Osteocyte (in vitro differentiated cells): Measurements from ENCODE around the gene MTA3. TPM values are rescaled to one million over a fixed set of nuclear protein-coding genes. Genes with fewer than 3 reads are reported as not detected.

ENCODE experiments used
- DNase-seq: peaks from one replicate; pipeline ENCODE4 v3.0.0; 2021; ENCODE audit warnings: mixed read lengths; ENCODE audit not compliant: unreplicated experiment; ENCODE audit errors: extremely low spot score
- H3K27ac Mint-ChIP-seq: one replicate; pipeline ENCODE4 v1.8.0; 2021; ENCODE audit warnings: mild to moderate bottlenecking, mixed read lengths; ENCODE audit not compliant: unreplicated experiment
- H3K27me3 Mint-ChIP-seq: one replicate; pipeline ENCODE4 v1.8.0; 2021; ENCODE audit warnings: mixed read lengths; ENCODE audit not compliant: unreplicated experiment
- H3K36me3 Mint-ChIP-seq: one replicate; pipeline ENCODE4 v1.8.0; 2021; ENCODE audit warnings: mixed read lengths; ENCODE audit not compliant: unreplicated experiment
- H3K4me1 Mint-ChIP-seq: one replicate; pipeline ENCODE4 v1.8.0; 2021; ENCODE audit warnings: mixed read lengths; ENCODE audit not compliant: unreplicated experiment
- H3K4me3 Mint-ChIP-seq: one replicate; pipeline ENCODE4 v1.8.0; 2021; ENCODE audit warnings: mild to moderate bottlenecking, moderate library complexity, mixed read lengths; ENCODE audit not compliant: unreplicated experiment
- H3K9me3 Mint-ChIP-seq: one replicate; pipeline ENCODE4 v1.8.0; 2021; ENCODE audit warnings: mixed read lengths; ENCODE audit not compliant: unreplicated experiment
- CTCF ChIP-seq: fragments of 200-600 bp; sonication (generic); IDR thresholded peaks from 2 replicates; pipeline ENCODE4 v1.5.0; 2021; ENCODE audit warnings: antibody characterized with exemption, mild to moderate bottlenecking, moderate library complexity
- total RNA-seq: library from RNA; stranded (reverse); gene quantifications from 2 replicates; pipeline ENCODE4 v1.2.1, GENCODE V29; 2021

Gene MTA3
- total RNA-seq, 1 donor from 2014 or later, result 49.2 TPM

GRCh38 chr2:42747422-42747821 is 179.0 kb downstream of the MTA3 start:
- Mint-ChIP-seq H3K27me3 (no peaks in the 10 kb centered on the region), H3K27ac (no peak overlapping the region), H3K4me3 (no peak overlapping the region)

GRCh38 chr2:42748840-42749239 is 180.4 kb downstream of the MTA3 start:
- Mint-ChIP-seq H3K36me3 (peaks cover 25% of the 10 kb centered on the region), H3K4me1 (no peaks in the 10 kb centered on the region), H3K27ac (no peak overlapping the region), H3K9me3 (no peaks in the 10 kb centered on the region), H3K27me3 (no peaks in the 10 kb centered on the region), H3K4me3 (no peak overlapping the region)
- no peak for DNase-seq
- TF ChIP-seq CTCF, result no peak

More at GRCh38 chr2:42747422-42747821, 179.0 kb downstream of the MTA3 start:
- TF ChIP-seq CTCF, result no peak
- H3K36me3 Mint-ChIP-seq, result peaks cover 23% of the 10 kb centered on the region
- no peaks in the 10 kb centered on the region for H3K9me3 Mint-ChIP-seq
- DNase-seq, result no peak
- H3K4me1 Mint-ChIP-seq, result peaks cover 8% of the 10 kb centered on the region

GRCh38 chr2:42752314-42752713 is 183.9 kb downstream of the MTA3 start:
- DNase-seq, result no peak
- no peak for TF ChIP-seq CTCF
- H3K4me1 Mint-ChIP-seq, result peaks cover 21% of the 10 kb centered on the region
- no peak overlapping the region for H3K27ac Mint-ChIP-seq
- H3K36me3 Mint-ChIP-seq, result peaks cover 23% of the 10 kb centered on the region
- no peaks in the 10 kb centered on the region for H3K27me3 Mint-ChIP-seq
- H3K4me3 Mint-ChIP-seq, result no peak overlapping the region
- H3K9me3 Mint-ChIP-seq, result no peaks in the 10 kb centered on the region

DNA sequence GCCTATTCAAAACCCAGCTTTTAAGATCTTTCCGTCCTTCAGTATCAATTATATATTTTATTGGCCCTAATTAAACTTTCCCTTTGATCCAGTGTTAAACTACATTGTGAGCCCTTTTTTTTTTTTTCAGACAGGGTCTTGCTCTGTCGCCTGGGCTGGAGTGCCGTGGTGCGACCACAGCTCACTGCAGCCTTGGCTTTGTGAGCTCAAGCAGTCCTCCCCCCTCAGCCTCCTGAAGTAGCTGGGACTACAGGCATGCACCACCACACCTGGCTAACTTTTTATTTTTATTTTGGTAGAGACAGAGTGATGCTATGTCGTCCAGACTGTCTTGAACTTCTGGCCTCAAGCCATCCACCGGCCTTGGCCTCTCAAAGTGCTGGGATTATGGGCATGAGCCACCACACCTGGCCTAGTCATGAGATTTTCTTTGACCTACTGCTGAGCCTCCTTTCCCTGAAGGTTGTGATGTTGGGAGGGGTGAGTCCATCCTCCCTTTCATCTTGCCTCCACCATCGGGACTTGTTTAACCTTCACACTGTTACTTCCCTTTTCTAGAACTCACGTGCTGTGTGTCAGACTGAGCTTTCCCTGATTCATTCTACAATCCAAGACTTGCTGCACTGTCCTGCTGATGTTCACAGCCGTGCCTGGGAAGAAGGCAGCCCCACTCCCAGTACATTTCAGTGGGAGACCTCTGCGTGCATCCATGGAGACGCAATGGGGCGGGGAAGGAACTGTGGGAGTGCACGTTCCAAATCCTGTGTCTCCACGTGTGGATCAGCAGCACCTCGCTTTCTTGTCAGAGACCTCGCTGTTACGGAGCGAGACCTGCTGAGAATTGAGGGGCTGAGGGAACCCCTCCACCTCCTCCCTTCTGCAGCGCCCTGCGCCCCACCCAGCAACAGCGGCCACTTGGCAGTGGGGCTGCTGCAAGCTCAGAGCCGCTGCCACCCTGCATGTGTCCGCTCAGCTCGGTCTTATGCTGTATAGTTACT is 184.7 kb downstream of the MTA3 start:
- Mint-ChIP-seq H3K9me3 (no peaks in the 10 kb centered on the region), H3K4me3 (no peak overlapping the region), H3K27me3 (no peaks in the 10 kb centered on the region), H3K27ac (no peak overlapping the region), H3K4me1 (peaks cover 21% of the 10 kb centered on the region), H3K36me3 (peaks cover 23% of the 10 kb centered on the region)
- DNase-seq, result no peak
- TF ChIP-seq CTCF, result no peak

DNA sequence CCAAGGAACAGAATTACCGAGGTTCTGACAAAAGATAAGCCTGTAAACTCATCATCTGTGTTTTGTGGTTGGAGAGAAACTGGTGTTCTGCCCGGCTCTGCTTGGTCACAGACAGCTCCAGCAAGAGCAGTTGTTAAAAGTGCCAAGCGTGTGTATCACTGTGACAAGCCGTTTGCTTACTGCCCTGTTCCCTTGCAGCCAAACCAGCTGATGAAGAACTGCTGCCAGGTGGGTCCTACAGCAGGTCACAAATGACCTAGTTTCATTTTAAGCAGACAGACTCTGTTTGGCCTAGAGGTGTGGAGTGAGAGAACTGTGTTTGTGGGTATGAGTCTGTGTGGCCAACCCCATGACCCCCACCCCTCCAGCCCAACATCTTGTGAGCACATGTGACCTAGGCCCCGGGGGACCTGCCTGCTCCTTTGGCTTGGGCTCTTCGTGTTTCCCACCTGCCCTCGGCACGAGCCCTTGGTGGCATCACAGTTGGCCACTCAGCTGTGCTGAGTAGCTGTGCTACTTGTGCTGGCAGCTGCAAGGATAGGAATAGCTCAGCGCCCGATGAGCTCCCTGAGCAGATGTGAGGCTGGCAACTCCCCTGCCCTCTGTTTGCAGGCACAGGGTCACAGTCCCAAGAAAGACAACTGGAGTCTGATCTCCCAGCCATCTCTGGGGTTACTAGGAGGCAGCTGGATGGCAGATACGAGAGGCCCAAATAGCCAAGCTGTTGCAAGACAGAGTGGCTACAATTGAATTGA is 185.8 kb downstream of the MTA3 start:
- no peak for TF ChIP-seq CTCF
- H3K27ac Mint-ChIP-seq, result peak overlapping the region; percentile 42
- peaks cover 21% of the 10 kb centered on the region for H3K4me1 Mint-ChIP-seq
- H3K4me3 Mint-ChIP-seq, result no peak overlapping the region
- no peaks in the 10 kb centered on the region for H3K27me3 Mint-ChIP-seq
- peaks cover 25% of the 10 kb centered on the region for H3K36me3 Mint-ChIP-seq
- H3K9me3 Mint-ChIP-seq, result no peaks in the 10 kb centered on the region
- no peak for DNase-seq
